ENCODE measurements around the gene RIOK3. TPM values are rescaled to one million over a fixed set of nuclear protein-coding genes. Genes with fewer than 3 reads are reported as not detected.

The RIOK3 gene

Small RNA genes lying within 50 kb of the gene (small RNA-seq; reads per million reads assigned to genes)
- gene AC026634.1 (ENCODE audit: insufficient read depth), result not detected
- not detected for gene RF00019 (ENCODE audit: insufficient read depth)

Measured in neuronal stem cell (in vitro differentiated cells).